Gastroesophageal sphincter (tissue), 4 donors: ENCODE measurements around the gene TANGO2. TPM values are rescaled to one million over a fixed set of nuclear protein-coding genes. Genes with fewer than 3 reads are reported as not detected.

Experiments used
- ATAC-seq: fragments of 150-250 bp; one replicate; pipeline ENCODE4 v1.9.1; 2016; ENCODE audit warnings: mild to moderate bottlenecking, moderate library complexity
- H3K27ac ChIP-seq, 4 donors: fragments of 200-600 bp; sonication (generic) in 3 of 4; 1 replicate in 3 of 4; 2 replicates in 1 of 4; pipeline ENCODE4 v1.5.1; 2016 to 2019
- H3K27me3 ChIP-seq: fragments of 200-600 bp; sonication (generic); one replicate; pipeline ENCODE4 v1.5.1; 2019
- H3K36me3 ChIP-seq, 2 donors: fragments of 200-600 bp; sonication (generic); one replicate each; pipeline ENCODE4 v1.5.1; 2019; ENCODE audit warnings: control low read depth in 1 of 2
- H3K4me1 ChIP-seq, 3 donors: fragments of 200-600 bp; sonication (generic); 1 replicate in 2 of 3; 2 replicates in 1 of 3; pipeline ENCODE4 v1.5.1; 2016 to 2019; ENCODE audit warnings: control low read depth in 2 of 3
- H3K4me3 ChIP-seq, 2 donors: fragments of 200-600 bp; sonication (generic); one replicate each; pipeline ENCODE4 v1.5.1; 2019; ENCODE audit warnings: mild to moderate bottlenecking in 1 of 2, moderate library complexity in 1 of 2
- H3K9me3 ChIP-seq, 3 donors: fragments of 200-600 bp; sonication (generic); one replicate each; pipeline ENCODE4 v1.5.1; 2017 to 2019; ENCODE audit warnings: control low read depth in 2 of 3
- EP300 ChIP-seq: sonication (generic); formaldehyde crosslinking; IDR thresholded peaks from one replicate; pipeline ENCODE4 v1.6.1; 2017; ENCODE audit warnings: antibody characterized with exemption, mild to moderate bottlenecking
- POLR2A ChIP-seq, 2 donors: fragments of 450-650 bp; IDR thresholded peaks; one replicate each; pipeline ENCODE4 v1.6.1; 2017; ENCODE audit warnings: antibody characterized with exemption in 2 of 2, mild to moderate bottlenecking in 2 of 2, moderate library complexity in 1 of 2
- POLR2AphosphoS5 ChIP-seq: sonication (generic); formaldehyde crosslinking; IDR thresholded peaks from one replicate; pipeline ENCODE4 v1.6.1; 2017; ENCODE audit warnings: antibody characterized with exemption
- WGBS, 2 donors: methylation state at CpG; one replicate each; pipeline ENCODE4 v1.1.5; 2018; ENCODE audit warnings: low coverage in 1 of 2; 5-methylcytosine and 5-hydroxymethylcytosine counted together
- total RNA-seq, 4 donors: library from RNA; depleted of rRNA; stranded (reverse); fragments of >200 nt; gene quantifications; one replicate each; pipeline ENCODE4 v1.1.0, GENCODE V29; 2016
- TF ChIP-seq, protein P1 (sequence below), 4 experiments: fragments of 200-600 bp in 2 of 4; fragments of 450-650 bp in 2 of 4; sonication (generic) in 1 of 4; IDR thresholded peaks; one replicate each; pipeline ENCODE4 v1.5.1; 2017 to 2019; ENCODE audit warnings: antibody characterized with exemption in 4 of 4, mild to moderate bottlenecking in 2 of 4, moderate library complexity in 2 of 4

The TANGO2 gene
- total RNA-seq, 4 donors from 2014 or later = 20.0 to 65.5 (median 45.8) TPM

GRCh38 chr22:20112623-20113511 is 92.0 kb downstream of the TANGO2 start:
- WGBS, 2 donors = 80% methylated on average over 1 of the region's 26 CpGs; no CpG with 5 or more reads in 1 of the 2 donors
- Histone ChIP-seq H3K4me3 (no peak overlapping the region), H3K36me3 (peaks cover 0 to 83% of the 10 kb centered on the region in 2 donors), H3K4me1 (peaks cover 0 to 29% (median 12%) of the 10 kb centered on the region in 3 donors), H3K9me3 (no peaks in the 10 kb centered on the region), H3K27ac (peak overlapping the region in 2 of 4 donors; percentile 11 to 14), H3K27me3 (no peaks in the 10 kb centered on the region)
- TF ChIP-seq POLR2A (IDR thresholded peaks at IDR 0.05) (no peak), POLR2AphosphoS5 (no peak), EP300 (no peak)
- TF ChIP-seq, protein P1, sequence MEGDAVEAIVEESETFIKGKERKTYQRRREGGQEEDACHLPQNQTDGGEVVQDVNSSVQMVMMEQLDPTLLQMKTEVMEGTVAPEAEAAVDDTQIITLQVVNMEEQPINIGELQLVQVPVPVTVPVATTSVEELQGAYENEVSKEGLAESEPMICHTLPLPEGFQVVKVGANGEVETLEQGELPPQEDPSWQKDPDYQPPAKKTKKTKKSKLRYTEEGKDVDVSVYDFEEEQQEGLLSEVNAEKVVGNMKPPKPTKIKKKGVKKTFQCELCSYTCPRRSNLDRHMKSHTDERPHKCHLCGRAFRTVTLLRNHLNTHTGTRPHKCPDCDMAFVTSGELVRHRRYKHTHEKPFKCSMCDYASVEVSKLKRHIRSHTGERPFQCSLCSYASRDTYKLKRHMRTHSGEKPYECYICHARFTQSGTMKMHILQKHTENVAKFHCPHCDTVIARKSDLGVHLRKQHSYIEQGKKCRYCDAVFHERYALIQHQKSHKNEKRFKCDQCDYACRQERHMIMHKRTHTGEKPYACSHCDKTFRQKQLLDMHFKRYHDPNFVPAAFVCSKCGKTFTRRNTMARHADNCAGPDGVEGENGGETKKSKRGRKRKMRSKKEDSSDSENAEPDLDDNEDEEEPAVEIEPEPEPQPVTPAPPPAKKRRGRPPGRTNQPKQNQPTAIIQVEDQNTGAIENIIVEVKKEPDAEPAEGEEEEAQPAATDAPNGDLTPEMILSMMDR (IDR thresholded peaks at IDR 0.05) = no peak
- no peak for ATAC-seq

DNA sequence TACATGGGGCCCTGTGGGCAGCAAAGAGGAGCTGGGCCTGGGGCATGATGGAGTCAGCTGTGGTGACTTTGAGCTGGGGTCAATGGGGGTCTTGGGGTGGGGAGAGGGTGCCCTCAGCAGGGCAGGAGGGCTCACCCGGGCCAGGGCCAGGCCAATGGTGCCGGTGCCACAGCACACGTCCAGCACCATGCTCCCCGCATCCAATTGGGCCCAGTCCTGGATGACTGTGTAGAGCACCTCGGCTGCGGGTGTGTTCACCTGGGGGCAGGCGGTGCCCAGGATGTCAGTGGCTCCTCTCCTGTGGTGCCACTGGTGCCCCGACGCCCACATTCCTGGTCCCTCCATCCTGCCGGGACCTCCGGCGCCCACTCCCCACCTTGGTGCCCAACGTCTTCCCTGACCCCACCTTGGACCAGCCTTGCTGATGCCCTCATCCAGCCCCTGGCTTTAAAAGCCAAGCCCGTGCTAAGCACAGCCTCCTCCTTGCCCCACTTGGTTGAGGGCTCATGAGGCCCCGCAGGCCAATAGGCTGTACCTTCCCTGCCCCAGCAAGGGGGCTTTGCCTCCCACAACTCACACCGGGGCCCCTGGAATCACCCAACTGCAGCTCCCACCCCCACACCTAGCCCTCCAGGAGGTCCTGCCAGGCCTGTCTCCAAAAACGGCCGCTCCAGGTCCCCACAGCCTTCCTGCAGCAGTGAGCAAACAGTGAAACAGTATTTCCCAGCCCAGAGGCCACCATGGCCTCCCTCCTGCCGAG is 92.8 kb downstream of the TANGO2 start:
- TF ChIP-seq EP300 (no peak), POLR2A (IDR thresholded peaks at IDR 0.05) (no peak), POLR2AphosphoS5 (no peak)
- TF ChIP-seq, protein P1 (IDR thresholded peaks at IDR 0.05) = no peak

DNA sequence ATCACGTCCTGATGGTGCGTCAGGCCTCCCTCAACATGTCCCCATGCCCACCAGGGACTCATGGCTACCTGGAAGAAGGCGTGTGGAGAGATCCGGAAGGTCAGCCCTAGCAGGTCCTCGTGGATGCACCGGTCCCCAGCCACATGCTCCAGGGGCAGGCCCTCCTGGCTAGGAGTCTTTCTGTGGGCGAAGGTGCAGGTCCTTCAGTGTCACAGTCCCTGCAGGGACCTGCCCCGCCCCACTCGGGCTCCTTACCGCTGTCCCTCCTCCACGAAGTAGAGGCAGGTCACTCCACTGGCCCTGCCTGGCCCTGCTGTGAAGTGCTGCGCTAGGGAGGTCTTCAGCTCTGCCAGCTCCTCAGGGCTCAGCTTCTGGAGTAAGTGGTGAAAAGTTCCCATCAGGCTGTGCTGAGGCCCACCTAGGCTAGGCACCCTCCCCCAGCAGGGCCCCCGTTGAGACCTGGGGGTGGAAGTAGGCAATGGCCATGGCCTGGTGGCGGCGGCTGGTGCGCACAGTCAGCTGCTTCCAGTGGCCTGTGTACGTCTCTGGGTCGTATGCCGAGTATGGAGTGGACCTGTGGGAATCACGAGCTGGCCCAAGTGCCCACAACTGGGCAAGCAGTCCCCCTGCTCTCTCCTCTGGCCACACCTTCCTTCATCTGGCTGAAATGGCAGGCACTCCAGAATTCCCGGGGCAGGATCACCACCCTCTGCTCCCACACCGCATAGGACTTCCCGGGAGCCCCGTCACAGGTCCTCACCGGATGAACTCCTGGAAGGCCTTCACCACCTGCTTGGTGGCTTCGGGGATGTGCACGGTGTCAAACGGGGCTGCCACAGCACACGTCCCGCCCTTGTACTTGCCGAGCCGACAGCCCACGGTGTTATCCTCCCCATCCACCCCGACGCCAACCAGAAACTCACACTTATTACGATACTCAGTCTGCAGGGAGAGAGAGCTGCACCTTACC is 93.9 kb downstream of the TANGO2 start:
- TF ChIP-seq POLR2A (IDR thresholded peaks at IDR 0.05) (no peak), POLR2AphosphoS5 (no peak), EP300 (no peak)
- TF ChIP-seq, protein P1 (IDR thresholded peaks at IDR 0.05) = no peak
- no peak for ATAC-seq
- Histone ChIP-seq H3K27ac (no peak overlapping the region), H3K9me3 (no peaks in the 10 kb centered on the region), H3K4me3 (no peak overlapping the region), H3K27me3 (no peaks in the 10 kb centered on the region), H3K4me1 (peaks cover 0 to 48% (median 22%) of the 10 kb centered on the region in 3 donors), H3K36me3 (peaks cover 0 to 72% of the 10 kb centered on the region in 2 donors)
- 83 to 100% methylated on average over 1 of the region's 36 CpGs for WGBS, 2 donors

More for the DNA sequence above, 92.8 kb downstream of the TANGO2 start:
- no peak for ATAC-seq
- 60 to 93% methylated on average over 1 to 6 of the region's 19 CpGs for WGBS, 2 donors
- no peaks in the 10 kb centered on the region for H3K27me3 ChIP-seq
- H3K4me1 ChIP-seq = peaks cover 0 to 38% (median 19%) of the 10 kb centered on the region in 3 donors
- no peak overlapping the region for H3K4me3 ChIP-seq
- no peaks in the 10 kb centered on the region for H3K9me3 ChIP-seq
- H3K27ac ChIP-seq = peak overlapping the region in 2 of 4 donors; percentile 11 to 14
- H3K36me3 ChIP-seq = peaks cover 0 to 75% of the 10 kb centered on the region in 2 donors

- H3K9me3 ChIP-seq = no peaks in the 10 kb centered on the region
- H3K36me3 ChIP-seq = peaks cover 0 to 72% of the 10 kb centered on the region in 2 donors
- peak within 1 kb of the TSS; percentile 74 to 91 for H3K4me3 ChIP-seq
- H3K27ac ChIP-seq = peak within 1 kb of the TSS; percentile 73 to 90 (median 88)
- peaks cover 0 to 59% (median 22%) of the 10 kb centered on the region in 3 donors for H3K4me1 ChIP-seq
- WGBS, 2 donors = 63% methylated on average over 7 of the region's 30 CpGs; no CpG with 5 or more reads in 1 of the 2 donors
- H3K27me3 ChIP-seq = no peaks in the 10 kb centered on the region
- TF ChIP-seq, protein P1 (IDR thresholded peaks at IDR 0.05) = no peak
- TF ChIP-seq POLR2A (IDR thresholded peaks at IDR 0.05) = no peak
- no peak for TF ChIP-seq EP300
- no peak for TF ChIP-seq POLR2AphosphoS5
- no peak for ATAC-seq
These were observed 94.9 kb downstream of the TANGO2 start, which contains the start of gene RANBP1 for GRCh38 chr22:20115691-20116375. RANBP1 (plus strand) TSS chr22:20116104; CDS start chr22:20116185, 81 bp downstream.
